GM12874 (cell line): ENCODE data around the gene MAP1S.

Experiments used
- CTCF ChIP-seq: IDR thresholded peaks from 2 replicates; pipeline ENCODE4 v1.5.1; 2011; ENCODE audit warnings: low read depth, mild to moderate bottlenecking, control low read depth, low read length, moderate library complexity; ENCODE audit not compliant: insufficient read depth

Gene MAP1S

GRCh38 chr19:17721821-17722220 lies 2.5 kb downstream of the MAP1S start:
- TF ChIP-seq CTCF, result no peak

- TF ChIP-seq CTCF, result no peak
Measured at GRCh38 chr19:17722655-17723240, 3.5 kb downstream of the MAP1S start.

- TF ChIP-seq CTCF, result no peak
Measured at GRCh38 chr19:17724655-17725054, 5.4 kb downstream of the MAP1S start.

GRCh38 chr19:17725422-17726078 lies 6.3 kb downstream of the MAP1S start:
- peak; percentile 70 for TF ChIP-seq CTCF

GRCh38 chr19:17726136-17726741 lies 7.0 kb downstream of the MAP1S start:
- no peak for TF ChIP-seq CTCF

- no peak for TF ChIP-seq CTCF
Measured at GRCh38 chr19:17726964-17727773, 7.9 kb downstream of the MAP1S start.

GRCh38 chr19:17727843-17728242 lies 8.6 kb downstream of the MAP1S start:
- no peak for TF ChIP-seq CTCF
